Activated T-cell treated with anti-CD3 and anti-CD28 coated beads for 24 hours (primary cell): ENCODE results near the gene RAD23A.
"Not testable (repeated sequence)": the region's sequence is repeated elsewhere in the genome, so short reads cannot be mapped to it uniquely, and the experiment has no call there.

Experiments used
- DNase-seq: peaks from one replicate; pipeline ENCODE4 v3.0.0-alpha.2; 2020; ENCODE audit warnings: low read depth

RAD23A gene

DNA sequence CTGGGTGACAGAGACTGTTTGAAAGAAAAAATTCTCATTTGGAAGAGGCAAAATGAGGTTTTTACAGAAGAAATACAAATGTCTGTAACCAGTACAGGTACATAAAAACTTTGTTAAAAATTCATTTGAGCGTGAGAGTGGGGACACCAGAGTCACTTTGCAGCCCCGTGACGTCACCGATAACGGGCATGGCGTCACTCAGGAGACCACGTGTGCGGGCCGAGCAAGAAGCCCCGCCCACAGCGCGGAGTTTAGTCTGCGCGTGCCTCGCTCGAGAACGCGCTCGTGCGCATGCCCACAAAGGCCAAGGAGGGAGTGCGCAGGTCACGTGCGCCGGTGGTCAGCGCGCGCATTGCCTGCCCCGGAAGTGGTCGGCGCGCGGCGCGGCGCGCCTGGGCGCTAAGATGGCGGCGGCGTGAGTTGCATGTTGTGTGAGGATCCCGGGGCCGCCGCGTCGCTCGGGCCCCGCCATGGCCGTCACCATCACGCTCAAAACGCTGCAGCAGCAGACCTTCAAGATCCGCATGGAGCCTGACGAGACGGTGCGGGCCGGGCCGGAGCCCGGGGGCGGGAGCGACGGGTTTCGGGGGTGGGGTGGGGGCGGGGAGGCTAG, at the start of gene RAD23A:
Gene RAD23A (plus strand): TSS at position 384 of the 613 bp plus-strand sequence. CDS start 87 bp downstream, at position 471.
- peak; percentile 98 for DNase-seq

DNA sequence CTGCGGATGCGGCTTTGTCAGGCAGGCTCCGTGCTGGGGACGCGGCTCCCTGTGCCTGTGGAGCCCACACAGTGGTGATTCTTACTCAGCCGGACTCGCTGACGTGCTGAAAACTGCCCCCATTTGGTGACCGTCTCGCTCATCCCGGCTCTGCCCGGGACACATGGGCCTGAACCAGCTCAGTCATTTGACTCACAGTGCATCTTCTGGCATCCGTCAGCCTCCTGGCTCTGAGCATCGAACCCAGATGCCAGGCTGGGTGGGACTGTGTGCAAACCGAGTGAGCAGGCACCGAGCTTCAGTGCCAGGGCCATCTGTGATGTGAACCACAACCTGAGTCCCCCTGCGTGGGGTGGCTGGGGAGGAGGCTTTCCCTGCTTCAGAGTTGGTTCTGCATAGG, 49.2 kb upstream of the RAD23A start:
- DNase-seq = no peak

GRCh38 chr19:12899891-12900518, 45.7 kb upstream of the RAD23A start:
- no peak for DNase-seq

DNA sequence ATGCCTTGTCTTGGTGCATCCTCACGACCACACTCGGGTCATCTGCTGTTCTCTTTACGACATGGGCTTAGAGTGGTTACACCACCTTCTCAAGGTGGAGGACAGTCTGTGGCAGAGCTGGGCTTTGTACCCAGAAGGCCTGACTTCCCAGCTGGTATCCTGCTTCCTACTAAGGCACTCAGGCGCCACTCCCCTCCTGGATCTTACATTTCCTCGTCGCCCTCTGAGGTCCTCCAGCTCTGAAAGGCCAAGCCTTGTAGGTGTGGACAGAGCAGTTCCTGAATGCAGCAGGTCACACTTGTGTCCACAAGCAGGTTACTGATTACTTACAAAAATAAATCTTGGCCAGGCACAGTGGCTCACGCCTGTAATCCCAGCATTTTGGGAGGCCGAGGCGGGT, 38.5 kb upstream of the RAD23A start:
- no peak for DNase-seq

DNA sequence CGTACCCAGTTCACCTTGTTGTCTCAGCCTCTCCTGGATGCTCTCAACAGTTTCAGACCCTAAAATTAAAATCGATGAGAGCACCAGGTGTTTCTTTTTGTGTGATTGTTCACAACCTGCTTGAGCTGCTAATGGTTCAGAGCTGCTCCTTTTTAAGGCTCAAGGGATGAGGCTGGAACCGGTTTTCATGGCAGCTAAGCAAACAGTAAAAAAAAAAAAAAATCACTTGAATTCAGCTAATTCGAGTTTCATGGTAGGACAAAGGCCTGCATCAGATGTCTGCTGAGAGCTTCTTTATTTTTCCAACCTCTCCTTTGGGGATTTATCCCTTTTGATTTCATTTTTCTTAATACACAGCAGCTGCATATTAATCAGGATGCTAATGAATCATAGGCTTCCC, 33.1 kb upstream of the RAD23A start:
- no peak for DNase-seq

GRCh38 chr19:12913011-12913561, 32.6 kb upstream of the RAD23A start:
- DNase-seq = no peak

- DNase-seq = peak; percentile 14
Observed at GRCh38 chr19:12913851-12914690, 31.6 kb upstream of the RAD23A start.

DNA sequence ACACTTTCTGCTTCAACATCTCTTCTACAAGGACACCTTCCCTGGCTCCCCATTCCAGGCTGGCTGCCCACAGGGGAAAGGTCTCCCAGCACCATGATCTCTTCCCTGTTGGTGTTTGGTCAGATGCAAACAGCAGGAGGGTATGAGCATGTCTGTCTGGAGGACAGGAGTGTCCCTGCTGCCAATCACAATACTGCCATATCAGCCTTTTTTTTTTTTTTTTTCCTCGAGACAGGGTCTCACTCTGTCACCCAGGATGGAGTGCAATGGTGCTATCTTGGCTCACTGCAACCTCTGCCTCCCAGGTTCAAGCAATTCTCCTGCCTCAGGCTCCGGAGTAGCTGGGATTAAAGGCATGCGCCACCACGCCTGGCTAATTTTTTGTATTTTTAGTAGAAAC, 29.8 kb upstream of the RAD23A start:
- not testable (repeated sequence) for DNase-seq

- DNase-seq = no peak
Observed at GRCh38 chr19:12918253-12918652, 27.4 kb upstream of the RAD23A start.

- DNase-seq = no peak
Observed at GRCh38 chr19:12921047-12921446, 24.6 kb upstream of the RAD23A start.

- DNase-seq = no peak
Observed at GRCh38 chr19:12922959-12923358, 22.7 kb upstream of the RAD23A start.

GRCh38 chr19:12924621-12925310, 20.9 kb upstream of the RAD23A start:
- no peak for DNase-seq

GRCh38 chr19:12930002-12930645, 15.5 kb upstream of the RAD23A start:
- no peak for DNase-seq

DNA sequence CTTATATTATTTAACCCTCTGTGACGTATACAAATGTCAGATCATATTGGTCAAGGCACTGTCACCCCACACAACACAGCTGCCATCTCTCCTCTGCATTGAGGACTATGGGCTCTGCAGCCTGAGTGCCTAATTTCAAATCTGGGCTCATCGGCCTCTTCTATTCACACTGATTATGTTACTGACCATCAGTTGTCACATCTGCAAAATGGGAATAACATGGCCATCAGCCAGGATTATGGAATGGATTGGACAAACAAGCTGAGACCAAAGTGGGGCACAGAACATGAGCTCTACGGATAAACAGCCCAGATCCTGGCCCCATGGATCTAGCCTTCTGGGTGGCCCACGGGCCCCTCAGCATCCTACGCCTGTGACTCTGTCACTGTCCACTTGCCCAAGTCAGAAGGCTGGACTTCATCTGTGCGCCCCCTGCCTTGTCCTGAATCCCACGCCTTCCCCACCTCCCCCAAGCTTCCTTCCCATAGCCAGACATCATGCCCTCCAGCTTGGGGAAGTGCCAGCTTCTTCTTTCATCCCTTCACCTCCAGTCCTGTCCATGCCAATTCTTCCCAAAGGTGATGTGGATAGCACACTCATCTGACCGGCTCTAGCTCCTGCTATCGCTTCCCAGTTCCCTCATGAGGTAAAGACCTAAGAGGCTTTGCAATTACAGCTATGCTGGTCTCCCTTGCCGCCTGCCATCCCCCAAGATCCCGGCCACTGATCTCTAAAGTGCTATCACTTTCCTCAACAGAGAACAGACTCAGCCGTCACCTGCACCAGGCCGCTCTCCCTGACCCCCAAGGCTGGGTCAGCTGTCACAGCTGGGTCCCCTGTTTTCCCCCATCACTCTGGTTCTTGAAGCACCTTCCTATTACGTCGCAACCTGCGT, 13.0 kb upstream of the RAD23A start:
- DNase-seq = no peak

DNA sequence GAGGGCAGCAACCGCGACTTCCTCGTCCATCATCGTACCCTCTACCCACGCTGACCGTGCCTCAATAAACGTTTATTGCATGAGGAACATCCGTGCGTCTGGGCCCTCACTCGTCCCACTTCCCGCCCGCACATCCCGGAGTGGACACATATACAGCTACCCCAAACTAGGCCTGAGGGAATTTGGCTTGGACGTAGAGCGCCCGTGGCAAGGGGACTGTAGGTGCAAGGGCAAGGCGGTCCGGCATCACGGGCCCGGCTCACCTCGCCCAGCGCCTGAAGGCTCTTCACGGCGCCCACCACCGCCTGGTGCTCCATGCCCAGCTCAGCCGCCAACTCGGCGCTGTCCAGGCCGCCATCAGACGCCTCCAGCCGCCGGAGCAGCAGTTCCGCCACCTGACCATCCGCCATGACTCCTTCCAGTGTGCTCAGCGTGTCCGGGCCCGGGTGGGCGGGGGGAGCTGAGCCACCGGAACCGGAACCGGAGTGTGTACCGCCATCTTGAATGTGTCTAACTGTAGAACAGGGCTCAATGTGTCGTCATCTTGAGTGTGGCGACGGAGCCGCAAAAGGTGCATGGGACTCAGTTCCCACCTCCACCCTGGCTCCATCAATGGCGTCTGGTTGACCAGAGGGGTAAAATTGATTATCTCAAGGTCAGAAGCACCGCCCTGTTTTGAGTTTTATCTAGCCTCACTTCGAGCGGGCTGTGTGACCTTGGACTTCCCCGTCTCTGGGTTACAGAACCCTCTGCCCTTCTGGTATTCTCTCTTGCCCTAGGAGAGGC, 12.2 kb upstream of the RAD23A start, which contains the start of gene FARSA:
Gene FARSA (minus strand): TSS at position 425 of the 786 bp plus-strand sequence. CDS start 15 bp downstream, at position 410.
- DNase-seq = peak; percentile 88

DNA sequence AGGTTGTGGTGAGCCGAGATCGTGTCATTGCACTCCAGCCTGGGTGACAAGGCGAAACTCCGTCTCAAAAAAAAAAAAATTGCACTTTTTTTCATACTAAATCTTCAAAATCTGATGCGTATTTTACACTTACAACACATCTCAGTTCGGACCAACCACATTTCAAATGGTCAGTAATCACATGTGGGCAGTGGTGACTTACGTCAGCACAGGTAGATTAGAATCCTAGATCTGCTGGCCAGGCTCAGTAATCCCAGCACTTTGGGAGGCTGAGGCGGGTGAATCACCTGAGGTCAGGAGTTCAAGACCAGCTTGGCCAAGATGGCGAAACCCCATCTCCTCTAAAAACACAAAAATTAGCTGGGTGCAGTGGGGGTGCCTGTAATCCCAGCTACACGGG, 10.6 kb upstream of the RAD23A start:
- no peak for DNase-seq

GRCh38 chr19:12936582-12936981, 9.1 kb upstream of the RAD23A start:
- DNase-seq = no peak

DNA sequence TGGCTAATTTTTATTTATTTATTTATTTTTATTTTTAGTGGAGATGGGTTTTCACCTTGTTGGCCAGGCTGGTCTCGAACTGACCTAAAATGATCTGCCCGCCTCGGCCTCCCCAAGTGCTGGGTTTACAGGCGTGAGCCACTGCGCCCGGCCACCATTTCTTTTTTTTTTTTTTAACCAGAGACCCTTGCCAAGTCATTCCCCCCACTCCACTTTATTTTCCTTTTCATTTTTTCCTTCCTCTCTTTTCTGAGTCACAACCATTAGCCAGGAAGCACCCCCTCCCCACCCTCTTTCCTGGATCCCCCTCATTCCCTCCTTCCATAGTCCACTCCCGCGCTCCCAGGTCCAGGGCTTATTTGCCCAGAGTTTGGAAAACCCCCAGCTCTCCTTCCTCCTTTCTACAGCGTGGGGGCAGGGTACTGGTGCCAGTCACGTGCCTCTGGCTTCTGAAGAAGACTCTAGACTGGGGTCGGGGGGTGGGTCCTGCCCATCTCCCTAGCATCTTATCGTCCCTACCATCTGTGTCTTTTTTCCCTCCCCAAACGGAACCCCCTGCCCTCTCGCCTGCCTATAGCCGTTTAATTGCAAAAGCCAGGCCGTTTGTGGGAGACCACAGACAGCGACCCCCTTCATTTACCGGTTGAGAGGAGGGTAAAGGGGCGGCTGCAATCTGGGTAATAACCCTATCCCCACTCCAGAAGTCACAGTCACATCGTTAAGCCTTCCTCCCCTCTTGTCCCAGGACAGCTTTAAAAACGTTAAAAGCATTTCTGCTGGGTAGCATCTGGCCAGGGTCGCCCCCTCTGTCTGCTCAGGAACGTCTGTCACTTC, 8.4 kb upstream of the RAD23A start:
- DNase-seq = no peak
